GM12892 (cell line): ENCODE data around the gene WNK2.

ENCODE experiments used
- POLR2A ChIP-seq: IDR thresholded peaks from 2 replicates; pipeline ENCODE4 v1.6.1; 2011; ENCODE audit warnings: low read depth, low read length, control low read depth
- TAF1 ChIP-seq: IDR thresholded peaks from 2 replicates; pipeline ENCODE4 v1.6.1; 2011; ENCODE audit warnings: low read depth, mild to moderate bottlenecking, control low read depth, low read length, borderline replicate concordance

DNA sequence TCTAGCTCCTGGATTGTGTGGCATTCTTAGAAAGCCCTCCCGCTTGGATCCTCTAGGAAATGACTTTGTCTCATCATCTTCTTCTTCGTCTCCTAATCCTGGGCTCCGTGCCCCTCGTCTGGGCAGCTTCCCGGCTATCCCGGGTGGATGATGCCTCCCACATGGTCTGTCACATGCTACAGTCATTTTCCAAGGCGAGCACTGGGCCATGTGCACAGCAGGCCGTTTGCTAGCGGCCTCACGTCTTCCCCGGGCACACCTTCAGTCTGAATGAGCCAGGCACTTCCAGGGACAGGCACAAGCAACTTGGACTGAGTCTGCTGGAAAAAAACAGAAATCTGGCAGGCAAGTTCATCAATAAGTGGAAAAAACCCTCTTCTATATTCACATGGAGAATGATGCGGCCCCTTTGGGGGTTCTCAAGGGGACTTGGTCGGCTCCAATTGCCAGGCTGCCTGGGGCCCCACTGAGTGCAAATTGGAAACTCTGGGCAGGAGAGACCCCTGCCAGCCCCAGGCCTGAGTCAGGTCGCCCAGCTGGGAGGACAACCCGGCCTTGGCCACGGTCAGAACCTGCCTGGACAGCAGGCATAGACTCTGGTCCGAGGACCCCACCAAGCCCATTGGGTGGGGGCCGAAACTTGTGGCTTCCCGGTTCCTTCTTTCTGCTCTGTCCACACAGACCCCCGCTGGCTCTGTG is 11.1 kb upstream of the WNK2 start:
- TF ChIP-seq POLR2A (no peak), TAF1 (no peak)
